Activated CD4-positive, alpha-beta T cell treated with anti-CD3 and anti-CD28 coated beads, Interleukin-2, amount 10 ng/mL, durations not matched to agents 24 days and 14 days (primary cell): ENCODE results near the gene MBD3L4. TPM values are rescaled to one million over a fixed set of nuclear protein-coding genes. Genes with fewer than 3 reads are reported as not detected.

Experiments
- total RNA-seq: library from RNA; stranded (reverse); gene quantifications from 2 replicates; pipeline ENCODE4 v1.2.3, GENCODE V29; 2022

The MBD3L4 gene
- total RNA-seq, 1 donor from 2014 or later, result not detected

Other genes with a start within 250 kb of the MBD3L4 start
- 3.8 and 4.3 TPM in 2 replicates for gene ADGRE1, start 152.6 kb downstream of the MBD3L4 start, total RNA-seq
- not detected in 2 replicates for gene MBD3L2B, start 18.7 kb downstream of the MBD3L4 start, total RNA-seq
- not detected in 2 replicates for gene MBD3L5, start 9.6 kb downstream of the MBD3L4 start, total RNA-seq
- gene MBD3L2, start 9.1 kb upstream of the MBD3L4 start, total RNA-seq, result not detected in 2 replicates
- not detected in 2 replicates for gene MBD3L3, start 18.5 kb upstream of the MBD3L4 start, total RNA-seq
- gene ZNF557, start 29.5 kb upstream of the MBD3L4 start, total RNA-seq, result 12.2 and 12.5 TPM in 2 replicates